ENCODE data around the gene TNFRSF21.

The TNFRSF21 gene

DNA sequence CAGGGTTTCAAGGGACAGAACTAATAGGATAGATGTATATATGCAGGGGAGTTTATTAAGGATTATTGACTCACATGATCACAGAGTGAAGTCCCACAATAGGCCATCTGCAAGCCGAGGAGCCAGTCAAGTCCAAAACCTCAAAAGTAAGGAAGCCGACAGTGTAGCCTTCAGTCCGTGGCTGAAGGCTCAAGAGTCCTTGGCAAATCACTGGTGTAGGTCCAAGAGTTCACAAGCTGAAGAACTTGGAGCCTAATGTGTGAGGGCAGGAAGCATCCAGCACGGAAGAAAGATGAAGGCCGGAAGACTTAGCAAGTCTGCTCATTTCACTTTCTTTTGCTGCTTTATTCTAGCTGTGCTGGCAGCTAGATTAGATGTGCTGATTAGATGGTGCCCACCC lies 128.0 kb downstream of the TNFRSF21 start:
- no peak for DNase-seq (ENCODE audit: low read depth in 2 of 2, low spot score in 1 of 2)

Measured in stimulated activated CD8-positive, alpha-beta memory T cell treated with anti-CD3 and anti-CD28 coated beads, Interleukin-4, amount 100 ng/mL, for 1 hour (primary cell).